ENCODE results near the gene ANKRD44.

The ANKRD44 gene

GRCh38 chr2:197145471-197146056 is 165.0 kb downstream of the ANKRD44 start:
- DNase-seq (ENCODE audit: low spot score), result no peak

- no peak for DNase-seq (ENCODE audit: low spot score)
Observed at GRCh38 chr2:197144183-197144582, 166.4 kb downstream of the ANKRD44 start.

- no peak for DNase-seq (ENCODE audit: low spot score)
Observed at GRCh38 chr2:197141702-197142473, 168.7 kb downstream of the ANKRD44 start.

- no peak for DNase-seq (ENCODE audit: low spot score)
Observed at GRCh38 chr2:197140045-197140444, 170.5 kb downstream of the ANKRD44 start.

GRCh38 chr2:197138506-197138905 is 172.1 kb downstream of the ANKRD44 start:
- no peak for DNase-seq (ENCODE audit: low spot score)

- DNase-seq (ENCODE audit: low spot score), result no peak
Observed at GRCh38 chr2:197137826-197138477, 172.6 kb downstream of the ANKRD44 start.

- peak; percentile 31 for DNase-seq (ENCODE audit: low spot score)
Observed at GRCh38 chr2:197137231-197137630, 173.3 kb downstream of the ANKRD44 start.

- no peak for DNase-seq (ENCODE audit: low spot score)
Observed at GRCh38 chr2:197136452-197136851, 174.1 kb downstream of the ANKRD44 start.

GRCh38 chr2:197135806-197136205 is 174.8 kb downstream of the ANKRD44 start:
- no peak for DNase-seq (ENCODE audit: low spot score)

GRCh38 chr2:197134206-197134605 is 176.4 kb downstream of the ANKRD44 start:
- no peak for DNase-seq (ENCODE audit: low spot score)

GRCh38 chr2:197131558-197131855 is 179.1 kb downstream of the ANKRD44 start:
- DNase-seq (ENCODE audit: low spot score), result no peak

- DNase-seq (ENCODE audit: low spot score), result no peak
Observed at GRCh38 chr2:197130318-197130717, 180.3 kb downstream of the ANKRD44 start.

GRCh38 chr2:197128897-197129296 is 181.7 kb downstream of the ANKRD44 start:
- DNase-seq (ENCODE audit: low spot score), result no peak

- no peak for DNase-seq (ENCODE audit: low spot score)
Observed at GRCh38 chr2:197128126-197128525, 182.5 kb downstream of the ANKRD44 start.

- DNase-seq (ENCODE audit: low spot score), result no peak
Observed at GRCh38 chr2:197126630-197127352, 183.8 kb downstream of the ANKRD44 start.

- DNase-seq (ENCODE audit: low spot score), result no peak
Observed at GRCh38 chr2:197124639-197125390, 185.8 kb downstream of the ANKRD44 start.

- no peak for DNase-seq (ENCODE audit: low spot score)
Observed at GRCh38 chr2:197122821-197123220, 187.8 kb downstream of the ANKRD44 start.

- DNase-seq (ENCODE audit: low spot score), result no peak
Observed at GRCh38 chr2:197121756-197122385, 188.7 kb downstream of the ANKRD44 start.

GRCh38 chr2:197121255-197121654 is 189.3 kb downstream of the ANKRD44 start:
- DNase-seq (ENCODE audit: low spot score), result no peak

- DNase-seq (ENCODE audit: low spot score), result no peak
Observed at GRCh38 chr2:197116306-197116879, 194.2 kb downstream of the ANKRD44 start.

GRCh38 chr2:197115325-197115724 is 195.3 kb downstream of the ANKRD44 start:
- no peak for DNase-seq (ENCODE audit: low spot score)

All from AG08395 (cell line).